ENCODE results near the gene SLC9A4.

GRCh38 chr2:102442967-102443828 is 29.8 kb upstream of the SLC9A4 start:
- peak in 3 of 4 experiments; percentile 30 to 35 (median 34) for TF ChIP-seq CTCF (IDR thresholded peaks at IDR 0.05)
- no peak for TF ChIP-seq POLR2A (IDR thresholded peaks at IDR 0.05)
- no peak for TF ChIP-seq EP300 (IDR thresholded peaks at IDR 0.05)
